ENCODE data around the gene SERPINC1.
"Not testable (repeated sequence)": the region's sequence is repeated elsewhere in the genome, so short reads cannot be mapped to it uniquely, and the experiment has no call there.

The SERPINC1 gene

DNA sequence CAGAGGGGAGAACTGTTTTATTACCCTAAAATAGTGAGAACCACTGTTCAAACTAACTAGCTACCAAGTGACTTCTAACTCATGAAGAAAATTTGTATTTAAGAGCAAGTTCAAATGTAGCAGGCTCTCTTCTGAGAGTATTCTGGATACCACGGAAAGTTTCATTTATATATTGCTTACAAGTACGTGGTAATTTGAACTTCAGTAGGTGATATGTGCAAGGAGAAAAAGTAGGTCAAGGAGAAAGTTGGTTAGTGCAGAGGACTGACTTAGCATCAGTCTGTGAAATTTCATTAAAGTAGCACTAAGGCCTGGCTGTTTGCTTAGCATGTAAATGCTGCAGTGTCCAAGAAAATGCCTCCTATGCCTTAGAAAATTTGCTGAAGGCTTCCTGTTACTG, 16.7 kb downstream of the SERPINC1 start:
- Histone ChIP-seq H3K9ac (ENCODE audit: low read depth in 1 of 2, low read length in 2 of 2) (no peak overlapping the region), H3K27me3 (ENCODE audit: control insufficient read depth in 1 of 2, insufficient read depth in 2 of 2, low read length in 2 of 2) (no peaks in the 10 kb centered on the region), H3K4me1 (ENCODE audit: control insufficient read depth in 1 of 2, insufficient read depth in 2 of 2, low read length in 2 of 2) (no peaks in the 10 kb centered on the region), H3K9me3 (ENCODE audit: control insufficient read depth in 1 of 2, low read length in 2 of 2) (no peaks in the 10 kb centered on the region), H3K36me3 (ENCODE audit: control insufficient read depth in 1 of 2, insufficient read depth in 2 of 2, low read length in 2 of 2) (no peaks in the 10 kb centered on the region), H3K27ac (ENCODE audit: low read depth, low read length) (no peak overlapping the region), H3K4me3 (ENCODE audit: low read depth in 1 of 2, low read length in 2 of 2) (no peak overlapping the region)

DNA sequence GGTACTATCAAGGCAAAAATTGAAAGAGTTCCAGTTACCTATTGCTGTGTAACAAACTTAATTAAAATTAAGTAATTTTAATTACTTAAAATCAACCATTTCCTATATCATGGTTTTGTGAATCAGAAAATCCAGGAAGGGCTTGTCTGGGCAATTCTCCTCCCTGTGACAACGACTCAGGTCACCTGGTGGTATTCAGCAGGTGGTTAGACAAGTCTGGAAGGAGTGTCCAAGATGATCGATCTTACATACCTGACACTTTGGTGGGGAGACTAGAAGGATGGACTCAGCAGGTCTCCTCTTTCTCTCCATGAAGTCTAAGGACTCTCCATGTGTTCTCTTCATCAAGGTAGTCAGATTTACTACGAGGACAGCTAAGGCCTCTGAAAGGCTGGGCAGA, 22.9 kb downstream of the SERPINC1 start:
- H3K36me3 ChIP-seq (ENCODE audit: control insufficient read depth in 1 of 2, insufficient read depth in 2 of 2, low read length in 2 of 2) = no peaks in the 10 kb centered on the region
- no peaks in the 10 kb centered on the region for H3K9me3 ChIP-seq (ENCODE audit: control insufficient read depth in 1 of 2, low read length in 2 of 2)
- H3K4me1 ChIP-seq (ENCODE audit: control insufficient read depth in 1 of 2, insufficient read depth in 2 of 2, low read length in 2 of 2) = no peaks in the 10 kb centered on the region
- H3K4me3 ChIP-seq (ENCODE audit: low read depth in 1 of 2, low read length in 2 of 2) = no peak overlapping the region
- no peak overlapping the region for H3K27ac ChIP-seq (ENCODE audit: low read depth, low read length)
- H3K27me3 ChIP-seq (ENCODE audit: control insufficient read depth in 1 of 2, insufficient read depth in 2 of 2, low read length in 2 of 2) = no peaks in the 10 kb centered on the region
- H3K9ac ChIP-seq (ENCODE audit: low read depth in 1 of 2, low read length in 2 of 2) = no peak overlapping the region

DNA sequence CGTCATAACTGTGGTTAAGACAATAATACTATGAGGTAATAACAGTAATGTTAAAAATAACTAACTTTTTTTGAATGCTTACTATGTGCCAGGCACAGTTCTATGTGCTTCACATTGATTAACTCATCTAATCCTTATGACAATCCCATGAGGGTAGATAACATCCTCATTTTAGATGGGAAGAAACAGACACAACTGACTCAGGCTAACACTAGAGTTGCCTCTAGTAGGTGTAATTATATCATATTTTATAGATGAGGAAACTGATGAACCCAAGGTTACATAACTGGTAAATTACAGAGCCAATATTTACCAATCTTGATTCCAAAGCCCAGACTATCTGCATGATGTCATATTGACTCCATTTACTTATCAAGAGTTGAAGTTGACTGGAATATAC, 23.5 kb downstream of the SERPINC1 start:
- no peaks in the 10 kb centered on the region for H3K36me3 ChIP-seq (ENCODE audit: control insufficient read depth in 1 of 2, insufficient read depth in 2 of 2, low read length in 2 of 2)
- H3K27ac ChIP-seq (ENCODE audit: low read depth, low read length) = no peak overlapping the region
- H3K4me1 ChIP-seq (ENCODE audit: control insufficient read depth in 1 of 2, insufficient read depth in 2 of 2, low read length in 2 of 2) = no peaks in the 10 kb centered on the region
- no peak overlapping the region for H3K4me3 ChIP-seq (ENCODE audit: low read depth in 1 of 2, low read length in 2 of 2)
- H3K9me3 ChIP-seq (ENCODE audit: control insufficient read depth in 1 of 2, low read length in 2 of 2) = no peaks in the 10 kb centered on the region
- H3K9ac ChIP-seq (ENCODE audit: low read depth in 1 of 2, low read length in 2 of 2) = no peak overlapping the region
- H3K27me3 ChIP-seq (ENCODE audit: control insufficient read depth in 1 of 2, insufficient read depth in 2 of 2, low read length in 2 of 2) = no peaks in the 10 kb centered on the region

DNA sequence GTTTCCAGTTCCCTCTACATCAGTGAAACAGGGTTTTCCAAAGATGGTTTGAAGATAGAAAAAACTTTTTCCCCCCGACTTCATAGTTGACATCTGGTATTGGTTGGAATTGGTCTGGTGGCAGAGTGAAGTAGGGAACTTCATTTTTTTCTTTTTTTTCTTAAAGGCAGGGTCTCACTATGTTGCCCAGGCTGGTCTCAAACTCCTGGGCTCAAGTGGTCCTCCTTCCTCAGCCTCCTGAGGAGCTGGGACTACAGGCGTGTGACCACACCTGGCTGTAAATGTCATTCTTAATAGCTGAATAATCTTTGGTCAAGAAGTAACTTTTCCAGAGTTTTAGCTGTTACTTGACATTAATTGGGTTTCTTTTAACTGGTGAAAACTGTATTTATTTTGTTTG, 27.2 kb downstream of the SERPINC1 start:
- Histone ChIP-seq H3K36me3 (ENCODE audit: control insufficient read depth in 1 of 2, insufficient read depth in 2 of 2, low read length in 2 of 2) (peaks cover 8 to 12% of the 10 kb centered on the region in 2 donors), H3K4me1 (ENCODE audit: control insufficient read depth in 1 of 2, insufficient read depth in 2 of 2, low read length in 2 of 2) (no peaks in the 10 kb centered on the region), H3K4me3 (ENCODE audit: low read depth in 1 of 2, low read length in 2 of 2) (no peak overlapping the region), H3K9me3 (ENCODE audit: control insufficient read depth in 1 of 2, low read length in 2 of 2) (no peaks in the 10 kb centered on the region), H3K27ac (ENCODE audit: low read depth, low read length) (no peak overlapping the region), H3K27me3 (ENCODE audit: control insufficient read depth in 1 of 2, insufficient read depth in 2 of 2, low read length in 2 of 2) (no peaks in the 10 kb centered on the region), H3K9ac (ENCODE audit: low read depth in 1 of 2, low read length in 2 of 2) (no peak overlapping the region)

DNA sequence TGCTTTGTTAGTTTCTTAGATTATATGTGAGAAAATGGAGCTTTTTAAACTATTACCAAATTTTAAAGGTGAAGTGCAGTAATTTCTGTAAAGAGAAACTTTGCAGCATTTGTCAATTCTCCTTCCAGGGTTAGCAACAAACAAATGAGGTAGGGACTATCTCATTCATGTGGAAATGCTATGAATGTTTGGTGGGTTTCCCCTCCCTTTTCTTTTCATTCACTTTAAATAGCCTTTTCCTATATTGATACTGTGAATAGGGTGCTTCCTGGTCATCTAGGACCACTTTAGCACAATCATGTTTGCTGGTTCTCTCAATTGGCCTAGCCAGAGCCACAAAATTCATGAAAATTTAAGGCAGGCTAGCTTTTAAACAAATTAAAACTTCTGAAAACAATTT, 28.4 kb downstream of the SERPINC1 start:
- Histone ChIP-seq H3K36me3 (ENCODE audit: control insufficient read depth in 1 of 2, insufficient read depth in 2 of 2, low read length in 2 of 2) (peaks cover 8 to 12% of the 10 kb centered on the region in 2 donors), H3K27ac (ENCODE audit: low read depth, low read length) (no peak overlapping the region), H3K4me1 (ENCODE audit: control insufficient read depth in 1 of 2, insufficient read depth in 2 of 2, low read length in 2 of 2) (no peaks in the 10 kb centered on the region)

DNA sequence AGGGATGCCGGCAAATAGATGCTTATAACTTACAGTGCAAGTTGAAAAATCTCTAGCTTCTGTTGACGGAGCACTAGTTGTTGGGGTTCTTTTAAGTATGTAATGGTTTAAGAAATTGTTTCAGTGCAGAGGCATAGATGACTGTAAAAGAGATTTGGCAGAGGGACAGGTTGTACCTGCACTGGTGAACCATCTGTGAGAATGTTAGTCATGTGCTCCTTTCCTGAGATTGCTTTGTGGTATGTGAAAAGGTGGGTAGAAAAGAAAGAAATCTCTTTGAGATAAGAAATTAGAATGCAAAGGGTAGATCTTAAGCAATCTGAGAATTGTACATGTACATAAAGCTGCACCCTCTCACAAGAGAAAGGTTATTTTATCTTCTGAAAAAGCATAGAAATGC, 29.5 kb downstream of the SERPINC1 start:
- Histone ChIP-seq H3K27me3 (ENCODE audit: control insufficient read depth in 1 of 2, insufficient read depth in 2 of 2, low read length in 2 of 2) (no peaks in the 10 kb centered on the region), H3K9ac (ENCODE audit: low read depth in 1 of 2, low read length in 2 of 2) (no peak overlapping the region), H3K4me3 (ENCODE audit: low read depth in 1 of 2, low read length in 2 of 2) (no peak overlapping the region), H3K4me1 (ENCODE audit: control insufficient read depth in 1 of 2, insufficient read depth in 2 of 2, low read length in 2 of 2) (no peaks in the 10 kb centered on the region), H3K27ac (ENCODE audit: low read depth, low read length) (no peak overlapping the region), H3K36me3 (ENCODE audit: control insufficient read depth in 1 of 2, insufficient read depth in 2 of 2, low read length in 2 of 2) (peaks cover 8 to 12% of the 10 kb centered on the region in 2 donors), H3K9me3 (ENCODE audit: control insufficient read depth in 1 of 2, low read length in 2 of 2) (no peaks in the 10 kb centered on the region)

More for the DNA sequence above, 28.4 kb downstream of the SERPINC1 start:
- Histone ChIP-seq H3K4me3 (ENCODE audit: low read depth in 1 of 2, low read length in 2 of 2) (no peak overlapping the region), H3K9me3 (ENCODE audit: control insufficient read depth in 1 of 2, low read length in 2 of 2) (no peaks in the 10 kb centered on the region), H3K27me3 (ENCODE audit: control insufficient read depth in 1 of 2, insufficient read depth in 2 of 2, low read length in 2 of 2) (no peaks in the 10 kb centered on the region), H3K9ac (ENCODE audit: low read depth in 1 of 2, low read length in 2 of 2) (no peak overlapping the region)

DNA sequence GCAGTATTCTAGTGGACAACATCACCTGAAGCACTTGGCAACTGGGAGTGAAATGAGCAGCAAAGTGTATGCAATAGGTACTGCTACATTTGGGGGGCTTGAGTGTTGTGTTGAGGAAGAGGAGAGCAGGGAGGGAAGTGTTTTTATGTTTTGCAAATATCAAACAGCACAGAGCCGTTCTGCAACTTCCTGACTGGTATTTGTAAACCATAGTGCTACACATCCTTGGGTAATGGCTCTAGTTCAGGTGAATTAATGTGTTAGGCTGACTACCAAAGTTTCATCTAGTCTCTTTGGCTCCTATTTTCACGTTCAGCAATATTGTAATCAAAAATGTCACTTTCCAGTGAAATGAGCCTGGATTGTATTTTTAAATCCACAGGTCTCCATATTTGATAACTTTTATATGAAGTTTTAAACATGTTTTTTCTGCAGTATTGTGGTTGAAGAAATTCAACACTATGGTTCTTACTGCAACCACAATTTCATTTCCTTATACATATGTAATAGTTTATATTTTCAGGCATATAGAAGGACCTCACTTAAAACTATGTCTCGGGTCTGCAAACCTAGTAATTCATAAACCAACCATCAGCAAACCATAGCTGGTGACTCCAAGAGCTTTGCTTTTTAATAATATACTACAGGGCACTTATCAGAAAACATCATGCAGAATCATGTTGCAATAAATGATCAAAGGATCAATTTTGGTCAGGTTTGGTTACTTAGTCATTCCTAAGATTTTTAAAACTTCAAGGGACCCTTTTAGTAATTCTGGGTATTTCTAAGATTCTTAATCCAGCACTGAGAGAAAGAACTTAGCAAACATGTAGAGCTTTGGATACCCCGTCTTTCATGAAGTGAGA, 30.1 kb downstream of the SERPINC1 start:
- no peaks in the 10 kb centered on the region for H3K4me1 ChIP-seq (ENCODE audit: control insufficient read depth in 1 of 2, insufficient read depth in 2 of 2, low read length in 2 of 2)
- no peak overlapping the region for H3K4me3 ChIP-seq (ENCODE audit: low read depth in 1 of 2, low read length in 2 of 2)
- no peak overlapping the region for H3K9ac ChIP-seq (ENCODE audit: low read depth in 1 of 2, low read length in 2 of 2)
- H3K9me3 ChIP-seq (ENCODE audit: control insufficient read depth in 1 of 2, low read length in 2 of 2) = no peaks in the 10 kb centered on the region
- H3K36me3 ChIP-seq (ENCODE audit: control insufficient read depth in 1 of 2, insufficient read depth in 2 of 2, low read length in 2 of 2) = peaks cover 8 to 12% of the 10 kb centered on the region in 2 donors
- no peak overlapping the region for H3K27ac ChIP-seq (ENCODE audit: low read depth, low read length)
- H3K27me3 ChIP-seq (ENCODE audit: control insufficient read depth in 1 of 2, insufficient read depth in 2 of 2, low read length in 2 of 2) = no peaks in the 10 kb centered on the region

DNA sequence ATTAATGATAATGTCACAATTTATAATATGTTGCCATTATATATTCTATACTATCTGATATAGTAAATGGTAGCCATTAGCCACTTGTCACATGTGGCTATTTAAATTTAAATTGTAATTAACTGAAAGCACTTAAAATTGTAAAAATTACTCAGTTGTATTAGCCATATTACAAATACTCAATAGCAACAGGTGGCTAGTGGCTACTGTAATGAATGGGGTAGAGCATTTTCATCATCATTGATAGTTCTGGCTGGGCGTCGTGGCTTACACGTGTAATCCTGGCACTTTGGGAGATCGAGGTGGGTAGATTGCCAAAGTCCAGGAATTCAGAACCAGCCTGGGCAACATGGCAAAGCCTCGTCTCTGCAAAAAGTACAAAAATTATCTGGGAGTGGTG, 32.4 kb downstream of the SERPINC1 start:
- H3K36me3 ChIP-seq (ENCODE audit: control insufficient read depth in 1 of 2, insufficient read depth in 2 of 2, low read length in 2 of 2) = peaks cover 8 to 12% of the 10 kb centered on the region in 2 donors
- no peak overlapping the region for H3K27ac ChIP-seq (ENCODE audit: low read depth, low read length)
- no peaks in the 10 kb centered on the region for H3K4me1 ChIP-seq (ENCODE audit: control insufficient read depth in 1 of 2, insufficient read depth in 2 of 2, low read length in 2 of 2)
- H3K9ac ChIP-seq (ENCODE audit: low read depth in 1 of 2, low read length in 2 of 2) = no peak overlapping the region
- H3K27me3 ChIP-seq (ENCODE audit: control insufficient read depth in 1 of 2, insufficient read depth in 2 of 2, low read length in 2 of 2) = no peaks in the 10 kb centered on the region
- no peak overlapping the region for H3K4me3 ChIP-seq (ENCODE audit: low read depth in 1 of 2, low read length in 2 of 2)
- H3K9me3 ChIP-seq (ENCODE audit: control insufficient read depth in 1 of 2, low read length in 2 of 2) = no peaks in the 10 kb centered on the region

DNA sequence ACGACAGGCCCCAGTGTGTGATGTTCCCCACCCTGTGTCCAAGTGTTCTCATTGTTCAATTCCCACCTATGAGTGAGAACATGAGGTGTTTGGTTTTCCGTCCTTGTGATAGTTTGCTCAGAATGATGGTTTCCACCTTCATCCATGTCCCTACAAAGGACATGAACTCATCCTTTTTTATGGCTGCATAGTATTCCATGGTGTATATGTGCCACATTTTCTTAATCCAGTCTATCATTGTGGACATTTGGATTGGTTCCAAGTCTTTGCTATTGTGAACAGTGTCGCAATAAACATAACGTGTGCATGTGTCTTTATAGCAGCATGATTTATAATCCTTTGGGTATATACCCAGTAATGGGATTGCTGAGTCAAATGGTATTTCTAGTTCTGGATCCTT, 36.0 kb downstream of the SERPINC1 start:
- H3K9me3 ChIP-seq (ENCODE audit: control insufficient read depth in 1 of 2, low read length in 2 of 2); H3K4me3 ChIP-seq (ENCODE audit: low read depth in 1 of 2, low read length in 2 of 2); H3K27me3 ChIP-seq (ENCODE audit: control insufficient read depth in 1 of 2, insufficient read depth in 2 of 2, low read length in 2 of 2); H3K4me1 ChIP-seq (ENCODE audit: control insufficient read depth in 1 of 2, insufficient read depth in 2 of 2, low read length in 2 of 2); H3K27ac ChIP-seq (ENCODE audit: low read depth, low read length); H3K36me3 ChIP-seq (ENCODE audit: control insufficient read depth in 1 of 2, insufficient read depth in 2 of 2, low read length in 2 of 2); H3K9ac ChIP-seq (ENCODE audit: low read depth in 1 of 2, low read length in 2 of 2): not testable (repeated sequence)

DNA sequence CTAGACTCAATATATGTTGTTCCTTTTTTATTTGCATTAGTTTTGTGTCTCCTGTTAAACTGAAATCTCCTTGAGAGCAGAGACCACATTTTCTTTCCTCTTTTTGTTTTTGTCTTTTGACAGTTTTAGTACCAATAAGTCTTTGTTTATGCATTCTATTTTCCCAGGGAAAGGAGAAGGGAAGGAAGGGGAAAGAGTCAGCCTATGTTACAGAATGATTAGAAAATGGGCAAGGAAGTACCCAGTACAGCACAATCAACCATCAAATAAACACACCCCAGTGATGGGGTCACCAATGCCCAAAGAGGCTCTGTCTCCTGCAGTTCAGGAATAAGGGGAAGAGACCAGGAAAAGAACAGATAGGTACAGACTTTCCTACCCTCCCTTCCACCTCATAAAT, 38.9 kb downstream of the SERPINC1 start:
- Histone ChIP-seq H3K9me3 (ENCODE audit: control insufficient read depth in 1 of 2, low read length in 2 of 2) (no peaks in the 10 kb centered on the region), H3K27ac (ENCODE audit: low read depth, low read length) (no peak overlapping the region), H3K4me1 (ENCODE audit: control insufficient read depth in 1 of 2, insufficient read depth in 2 of 2, low read length in 2 of 2) (no peaks in the 10 kb centered on the region), H3K36me3 (ENCODE audit: control insufficient read depth in 1 of 2, insufficient read depth in 2 of 2, low read length in 2 of 2) (peaks cover 0 to 3% of the 10 kb centered on the region in 2 donors), H3K27me3 (ENCODE audit: control insufficient read depth in 1 of 2, insufficient read depth in 2 of 2, low read length in 2 of 2) (no peaks in the 10 kb centered on the region), H3K4me3 (ENCODE audit: low read depth in 1 of 2, low read length in 2 of 2) (no peak overlapping the region), H3K9ac (ENCODE audit: low read depth in 1 of 2, low read length in 2 of 2) (no peak overlapping the region)

Measured in duodenal mucosa (tissue), 2 donors.